ENCODE results near the gene EFTUD2.

DNA sequence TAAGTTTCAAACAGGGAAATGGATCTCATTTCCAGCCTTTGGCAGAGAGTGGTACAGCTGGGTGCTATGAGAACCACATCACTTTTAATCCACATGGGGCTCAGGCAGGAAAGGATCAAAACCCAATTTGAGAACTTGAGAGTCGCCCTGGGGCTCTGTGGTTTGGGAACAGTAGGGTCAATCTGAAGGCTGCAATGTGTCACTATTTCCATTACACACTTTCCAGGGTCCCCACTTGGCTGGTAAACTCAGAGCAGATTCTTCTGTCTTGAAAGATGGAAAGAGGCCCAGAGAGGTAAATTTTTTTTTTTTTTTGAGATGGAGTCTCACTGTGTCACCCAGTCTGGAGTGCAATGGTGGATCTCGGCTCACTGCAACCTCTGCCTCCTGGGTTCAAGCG is 58.3 kb downstream of the EFTUD2 start:
- TF ChIP-seq, protein P1, sequence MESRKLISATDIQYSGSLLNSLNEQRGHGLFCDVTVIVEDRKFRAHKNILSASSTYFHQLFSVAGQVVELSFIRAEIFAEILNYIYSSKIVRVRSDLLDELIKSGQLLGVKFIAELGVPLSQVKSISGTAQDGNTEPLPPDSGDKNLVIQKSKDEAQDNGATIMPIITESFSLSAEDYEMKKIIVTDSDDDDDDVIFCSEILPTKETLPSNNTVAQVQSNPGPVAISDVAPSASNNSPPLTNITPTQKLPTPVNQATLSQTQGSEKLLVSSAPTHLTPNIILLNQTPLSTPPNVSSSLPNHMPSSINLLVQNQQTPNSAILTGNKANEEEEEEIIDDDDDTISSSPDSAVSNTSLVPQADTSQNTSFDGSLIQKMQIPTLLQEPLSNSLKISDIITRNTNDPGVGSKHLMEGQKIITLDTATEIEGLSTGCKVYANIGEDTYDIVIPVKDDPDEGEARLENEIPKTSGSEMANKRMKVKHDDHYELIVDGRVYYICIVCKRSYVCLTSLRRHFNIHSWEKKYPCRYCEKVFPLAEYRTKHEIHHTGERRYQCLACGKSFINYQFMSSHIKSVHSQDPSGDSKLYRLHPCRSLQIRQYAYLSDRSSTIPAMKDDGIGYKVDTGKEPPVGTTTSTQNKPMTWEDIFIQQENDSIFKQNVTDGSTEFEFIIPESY (IDR thresholded peaks at IDR 0.05), result no peak
- TF ChIP-seq TAF1 (conservative IDR thresholded peaks at IDR 0.05) (no peak), GABPA (IDR thresholded peaks at IDR 0.05 in 1 of 2, conservative IDR thresholded peaks at IDR 0.05 in 1 of 2) (no peak), SP1 (IDR thresholded peaks at IDR 0.05) (no peak), EGR1 (IDR thresholded peaks at IDR 0.05; ENCODE audit: low read depth in 2 of 2) (no peak), RAD21 (IDR thresholded peaks at IDR 0.05) (no peak), JUND (IDR thresholded peaks at IDR 0.05) (no peak), FOXA1 (IDR thresholded peaks at IDR 0.05) (no peak)
- TF ChIP-seq, protein P2, sequence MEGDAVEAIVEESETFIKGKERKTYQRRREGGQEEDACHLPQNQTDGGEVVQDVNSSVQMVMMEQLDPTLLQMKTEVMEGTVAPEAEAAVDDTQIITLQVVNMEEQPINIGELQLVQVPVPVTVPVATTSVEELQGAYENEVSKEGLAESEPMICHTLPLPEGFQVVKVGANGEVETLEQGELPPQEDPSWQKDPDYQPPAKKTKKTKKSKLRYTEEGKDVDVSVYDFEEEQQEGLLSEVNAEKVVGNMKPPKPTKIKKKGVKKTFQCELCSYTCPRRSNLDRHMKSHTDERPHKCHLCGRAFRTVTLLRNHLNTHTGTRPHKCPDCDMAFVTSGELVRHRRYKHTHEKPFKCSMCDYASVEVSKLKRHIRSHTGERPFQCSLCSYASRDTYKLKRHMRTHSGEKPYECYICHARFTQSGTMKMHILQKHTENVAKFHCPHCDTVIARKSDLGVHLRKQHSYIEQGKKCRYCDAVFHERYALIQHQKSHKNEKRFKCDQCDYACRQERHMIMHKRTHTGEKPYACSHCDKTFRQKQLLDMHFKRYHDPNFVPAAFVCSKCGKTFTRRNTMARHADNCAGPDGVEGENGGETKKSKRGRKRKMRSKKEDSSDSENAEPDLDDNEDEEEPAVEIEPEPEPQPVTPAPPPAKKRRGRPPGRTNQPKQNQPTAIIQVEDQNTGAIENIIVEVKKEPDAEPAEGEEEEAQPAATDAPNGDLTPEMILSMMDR (IDR thresholded peaks at IDR 0.05; ENCODE audit: low read depth, low read length, missing input control), result no peak
- TF ChIP-seq, protein P3, sequence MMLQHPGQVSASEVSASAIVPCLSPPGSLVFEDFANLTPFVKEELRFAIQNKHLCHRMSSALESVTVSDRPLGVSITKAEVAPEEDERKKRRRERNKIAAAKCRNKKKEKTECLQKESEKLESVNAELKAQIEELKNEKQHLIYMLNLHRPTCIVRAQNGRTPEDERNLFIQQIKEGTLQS (IDR thresholded peaks at IDR 0.05), result no peak
- TF ChIP-seq, protein P4, sequence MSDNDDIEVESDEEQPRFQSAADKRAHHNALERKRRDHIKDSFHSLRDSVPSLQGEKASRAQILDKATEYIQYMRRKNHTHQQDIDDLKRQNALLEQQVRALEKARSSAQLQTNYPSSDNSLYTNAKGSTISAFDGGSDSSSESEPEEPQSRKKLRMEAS (IDR thresholded peaks at IDR 0.05), result no peak
- TF ChIP-seq, protein P5, sequence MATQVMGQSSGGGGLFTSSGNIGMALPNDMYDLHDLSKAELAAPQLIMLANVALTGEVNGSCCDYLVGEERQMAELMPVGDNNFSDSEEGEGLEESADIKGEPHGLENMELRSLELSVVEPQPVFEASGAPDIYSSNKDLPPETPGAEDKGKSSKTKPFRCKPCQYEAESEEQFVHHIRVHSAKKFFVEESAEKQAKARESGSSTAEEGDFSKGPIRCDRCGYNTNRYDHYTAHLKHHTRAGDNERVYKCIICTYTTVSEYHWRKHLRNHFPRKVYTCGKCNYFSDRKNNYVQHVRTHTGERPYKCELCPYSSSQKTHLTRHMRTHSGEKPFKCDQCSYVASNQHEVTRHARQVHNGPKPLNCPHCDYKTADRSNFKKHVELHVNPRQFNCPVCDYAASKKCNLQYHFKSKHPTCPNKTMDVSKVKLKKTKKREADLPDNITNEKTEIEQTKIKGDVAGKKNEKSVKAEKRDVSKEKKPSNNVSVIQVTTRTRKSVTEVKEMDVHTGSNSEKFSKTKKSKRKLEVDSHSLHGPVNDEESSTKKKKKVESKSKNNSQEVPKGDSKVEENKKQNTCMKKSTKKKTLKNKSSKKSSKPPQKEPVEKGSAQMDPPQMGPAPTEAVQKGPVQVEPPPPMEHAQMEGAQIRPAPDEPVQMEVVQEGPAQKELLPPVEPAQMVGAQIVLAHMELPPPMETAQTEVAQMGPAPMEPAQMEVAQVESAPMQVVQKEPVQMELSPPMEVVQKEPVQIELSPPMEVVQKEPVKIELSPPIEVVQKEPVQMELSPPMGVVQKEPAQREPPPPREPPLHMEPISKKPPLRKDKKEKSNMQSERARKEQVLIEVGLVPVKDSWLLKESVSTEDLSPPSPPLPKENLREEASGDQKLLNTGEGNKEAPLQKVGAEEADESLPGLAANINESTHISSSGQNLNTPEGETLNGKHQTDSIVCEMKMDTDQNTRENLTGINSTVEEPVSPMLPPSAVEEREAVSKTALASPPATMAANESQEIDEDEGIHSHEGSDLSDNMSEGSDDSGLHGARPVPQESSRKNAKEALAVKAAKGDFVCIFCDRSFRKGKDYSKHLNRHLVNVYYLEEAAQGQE (IDR thresholded peaks at IDR 0.05), result no peak

Data from liver (tissue), 3 donors.